Activated naive CD4-positive, alpha-beta T cell treated with Interleukin-2 at 50 U/mL for 16 hours (primary cell): ENCODE results near the gene ARL5B.

Source experiments
- DNase-seq: peaks from one replicate; pipeline ENCODE4 v3.0.0-alpha.2; 2020

Gene ARL5B

GRCh38 chr10:18659819-18660535 is 746 bp downstream of the ARL5B start:
- DNase-seq: no peak

- DNase-seq: no peak
These were observed 1.7 kb downstream of the ARL5B start for GRCh38 chr10:18660816-18661431.

GRCh38 chr10:18664841-18665478 is 5.7 kb downstream of the ARL5B start:
- DNase-seq: no peak

- no peak for DNase-seq
These were observed 6.8 kb downstream of the ARL5B start for GRCh38 chr10:18665815-18666558.

GRCh38 chr10:18666810-18667209 is 7.6 kb downstream of the ARL5B start:
- no peak for DNase-seq

- DNase-seq: no peak
These were observed 8.8 kb downstream of the ARL5B start for GRCh38 chr10:18668026-18668425.

GRCh38 chr10:18675086-18675801 is 16.0 kb downstream of the ARL5B start:
- no peak for DNase-seq

- DNase-seq: no peak
These were observed 21.5 kb downstream of the ARL5B start for GRCh38 chr10:18680754-18681153.

GRCh38 chr10:18681366-18681765 is 22.1 kb downstream of the ARL5B start:
- DNase-seq: no peak

- no peak for DNase-seq
These were observed 22.8 kb downstream of the ARL5B start for GRCh38 chr10:18681971-18682411.

GRCh38 chr10:18683427-18683826 is 24.2 kb downstream of the ARL5B start:
- no peak for DNase-seq

- DNase-seq: no peak
These were observed 25.2 kb downstream of the ARL5B start for GRCh38 chr10:18684416-18684815.

- no peak for DNase-seq
These were observed 25.7 kb downstream of the ARL5B start for GRCh38 chr10:18684953-18685352.

GRCh38 chr10:18685555-18685954 is 26.3 kb downstream of the ARL5B start:
- no peak for DNase-seq

GRCh38 chr10:18687195-18687594 is 28.0 kb downstream of the ARL5B start:
- DNase-seq: no peak

GRCh38 chr10:18687706-18688105 is 28.5 kb downstream of the ARL5B start:
- DNase-seq: no peak

GRCh38 chr10:18689498-18689897 is 30.3 kb downstream of the ARL5B start:
- DNase-seq: no peak

- DNase-seq: no peak
These were observed 31.3 kb downstream of the ARL5B start for GRCh38 chr10:18690541-18690940.

- DNase-seq: no peak
These were observed 40.9 kb downstream of the ARL5B start for GRCh38 chr10:18699849-18700840.

- no peak for DNase-seq
These were observed 44.3 kb downstream of the ARL5B start for GRCh38 chr10:18703521-18703920.

GRCh38 chr10:18710201-18710653 is 51.0 kb downstream of the ARL5B start:
- no peak for DNase-seq
